OCI-LY7 (cell line): ENCODE data around the gene ZMIZ1. TPM values are rescaled to one million over a fixed set of nuclear protein-coding genes. Genes with fewer than 3 reads are reported as not detected.

Experiments
- BruUV-seq: library from RNA; stranded (reverse); fragments of 400-500 nt; replicated peaks from 2 replicates; lab custom pipeline; 2021; lab: Mats Ljungman, UMichigan
- CTCF ChIA-PET: fragments of 300-600 bp; sonication (Branson Sonifier 250); formaldehyde crosslinking; loops from one replicate; lab custom pipeline; 2022; ENCODE audit warnings: antibody characterized with exemption; ENCODE audit not compliant: unreplicated experiment; lab: Charles Lee
- POLR2A ChIA-PET: fragments of 300-600 bp; sonication (Branson Sonifier 250); formaldehyde crosslinking; loops from one replicate; lab custom pipeline; 2022; ENCODE audit warnings: antibody characterized with exemption; lab: Charles Lee
- DNase-seq: peaks from one replicate; pipeline ENCODE4 v3.0.0-alpha.2; 2015; ENCODE audit warnings: low spot score
- H2AFZ ChIP-seq: fragments of 200-600 bp; sonication (generic), shearing (Covaris generic); 2 replicates; pipeline ENCODE4 v1.6.1; 2014; ENCODE audit warnings: mild to moderate bottlenecking, antibody characterized with exemption, low read length, moderate library complexity
- H3K27ac ChIP-seq: fragments of 200-600 bp; sonication (generic); 2 replicates; pipeline ENCODE4 v1.5.1; 2014; ENCODE audit warnings: mixed run types, low read depth, mild to moderate bottlenecking, moderate library complexity, low read length, inconsistent platforms; ENCODE audit not compliant: poor library complexity, severe bottlenecking
- H3K36me3 ChIP-seq: fragments of 200-600 bp; sonication (generic); 2 replicates; pipeline ENCODE4 v1.6.1; 2014; ENCODE audit warnings: mild to moderate bottlenecking, antibody characterized with exemption, low read length, moderate library complexity, mixed read lengths; ENCODE audit not compliant: insufficient read depth
- H3K4me1 ChIP-seq: fragments of 200-600 bp; sonication (generic); 2 replicates; pipeline ENCODE4 v1.5.1; 2014; ENCODE audit warnings: mild to moderate bottlenecking, low read length; ENCODE audit not compliant: insufficient read depth, poor library complexity, severe bottlenecking
- H3K4me2 ChIP-seq: fragments of 200-600 bp; sonication (generic); 2 replicates; pipeline ENCODE4 v1.6.1; 2014; ENCODE audit warnings: mild to moderate bottlenecking, low read length
- H3K4me3 ChIP-seq: fragments of 200-600 bp; sonication (generic); 2 replicates; pipeline ENCODE4 v1.5.1; 2014; ENCODE audit warnings: mild to moderate bottlenecking, low read depth, low read length; ENCODE audit not compliant: poor library complexity, severe bottlenecking
- H3K79me2 ChIP-seq: fragments of 200-600 bp; sonication (generic); 2 replicates; pipeline ENCODE4 v1.6.1; 2016; ENCODE audit warnings: low read depth, mild to moderate bottlenecking, low read length, moderate library complexity, mixed read lengths; ENCODE audit not compliant: insufficient read depth
- H3K9me2 ChIP-seq: fragments of 200-600 bp; sonication (generic); 2 replicates; pipeline ENCODE4 v1.6.1; 2016; ENCODE audit warnings: mild to moderate bottlenecking, low read length, mixed read lengths; ENCODE audit not compliant: insufficient read depth
- H3K9me3 ChIP-seq: fragments of 200-600 bp; sonication (generic); 2 replicates; pipeline ENCODE4 v1.6.1; 2014; ENCODE audit warnings: mild to moderate bottlenecking, mixed run types, low read length, mixed read lengths
- H4K20me1 ChIP-seq: fragments of 200-600 bp; sonication (generic); 2 replicates; pipeline ENCODE4 v1.6.1; 2014; ENCODE audit warnings: mild to moderate bottlenecking, antibody characterized with exemption, low read length, moderate library complexity, mixed read lengths; ENCODE audit not compliant: insufficient read depth
- EZH2phosphoT487 ChIP-seq: fragments of 200-600 bp; sonication (generic); IDR thresholded peaks from 2 replicates; pipeline ENCODE4 v1.6.1; 2018; ENCODE audit warnings: low read depth, borderline replicate concordance, mild to moderate bottlenecking, mixed run types, antibody characterized with exemption, low read length, moderate library complexity, mixed read lengths
- intact Hi-C: fragments of 100-400 bp; cut with micrococcal nuclease; formaldehyde crosslinking; loops from one replicate; pipeline ENCODE4 v1.10.0; 2022; ENCODE audit not compliant: unreplicated experiment
- total RNA-seq, 2 experiments: library from RNA; depleted of rRNA in 1 of 2; stranded (reverse); fragments of >200 nt in 1 of 2; shearing (Covaris generic) in 1 of 2; gene quantifications; 2 replicates each; pipeline ENCODE4 v1.2.3, GENCODE V29; 2014 to 2022
- TF ChIP-seq, protein P1 (sequence below): fragments of 200-600 bp; sonication (generic); conservative IDR thresholded peaks from 2 replicates; pipeline ENCODE4 v1.5.1; 2014; ENCODE audit warnings: mild to moderate bottlenecking, antibody characterized with exemption, low read length, moderate library complexity, mixed read lengths

The ZMIZ1 gene
- total RNA-seq, 2 experiments from 2014 or later, result 20.4 to 66.9 TPM

DNA sequence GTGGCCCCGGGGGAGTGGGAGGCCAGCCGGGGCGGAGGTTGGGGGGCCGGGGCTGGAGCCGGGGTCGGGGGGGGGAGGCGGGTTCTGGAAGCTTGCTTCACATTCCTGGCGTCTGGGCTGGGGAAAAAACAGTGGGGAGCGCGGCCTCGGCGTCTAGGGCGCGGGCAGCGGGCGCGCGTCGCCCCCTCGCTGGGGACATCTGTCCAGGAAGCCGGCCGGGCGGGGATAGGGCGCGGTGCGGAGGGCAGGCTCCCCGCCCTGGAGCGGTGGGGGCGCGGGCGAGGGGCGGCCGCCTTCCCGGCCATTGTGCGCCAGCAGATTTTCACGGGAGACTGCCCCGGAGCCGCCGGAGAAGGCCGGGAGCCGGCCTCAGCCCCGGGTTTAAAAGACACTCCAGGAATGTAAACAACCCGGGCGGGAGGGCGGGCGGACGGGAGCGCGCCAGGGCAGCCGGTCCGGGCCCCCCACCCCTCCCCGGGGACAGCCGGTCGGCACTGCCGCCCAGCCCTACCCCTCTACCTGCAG, 1.4 kb downstream of the ZMIZ1 start:
- CTCF ChIA-PET, result no interaction called here
- H4K20me1 ChIP-seq, result peaks cover 6% of the 10 kb centered on the region; the same call in 1 of the 2 replicates
- no TSS peak for BruUV-seq
- H3K4me3 ChIP-seq, result peak overlapping the region; percentile 89
- intact Hi-C loops, result no loop called here
- POLR2A ChIA-PET, result interaction anchor here (1.2 kb wide), 1 partner anchor 29 kb away, joined by 3 read pairs; no protein-coding TSS in a partner anchor
- H3K9me2 ChIP-seq, result no peaks in the 10 kb centered on the region
- no peak overlapping the region for H2AFZ ChIP-seq
- no peaks in the 10 kb centered on the region for H3K9me3 ChIP-seq
- no peak overlapping the region for H3K27ac ChIP-seq
- TF ChIP-seq, protein P1, sequence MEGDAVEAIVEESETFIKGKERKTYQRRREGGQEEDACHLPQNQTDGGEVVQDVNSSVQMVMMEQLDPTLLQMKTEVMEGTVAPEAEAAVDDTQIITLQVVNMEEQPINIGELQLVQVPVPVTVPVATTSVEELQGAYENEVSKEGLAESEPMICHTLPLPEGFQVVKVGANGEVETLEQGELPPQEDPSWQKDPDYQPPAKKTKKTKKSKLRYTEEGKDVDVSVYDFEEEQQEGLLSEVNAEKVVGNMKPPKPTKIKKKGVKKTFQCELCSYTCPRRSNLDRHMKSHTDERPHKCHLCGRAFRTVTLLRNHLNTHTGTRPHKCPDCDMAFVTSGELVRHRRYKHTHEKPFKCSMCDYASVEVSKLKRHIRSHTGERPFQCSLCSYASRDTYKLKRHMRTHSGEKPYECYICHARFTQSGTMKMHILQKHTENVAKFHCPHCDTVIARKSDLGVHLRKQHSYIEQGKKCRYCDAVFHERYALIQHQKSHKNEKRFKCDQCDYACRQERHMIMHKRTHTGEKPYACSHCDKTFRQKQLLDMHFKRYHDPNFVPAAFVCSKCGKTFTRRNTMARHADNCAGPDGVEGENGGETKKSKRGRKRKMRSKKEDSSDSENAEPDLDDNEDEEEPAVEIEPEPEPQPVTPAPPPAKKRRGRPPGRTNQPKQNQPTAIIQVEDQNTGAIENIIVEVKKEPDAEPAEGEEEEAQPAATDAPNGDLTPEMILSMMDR, result no peak
- no peak for TF ChIP-seq EZH2phosphoT487
- peak overlapping the region; percentile 97 for H3K4me2 ChIP-seq
- peaks cover 27% of the 10 kb centered on the region for H3K4me1 ChIP-seq
- no peaks in the 10 kb centered on the region for H3K36me3 ChIP-seq
- no peaks in the 10 kb centered on the region for H3K79me2 ChIP-seq
- DNase-seq, result no peak

DNA sequence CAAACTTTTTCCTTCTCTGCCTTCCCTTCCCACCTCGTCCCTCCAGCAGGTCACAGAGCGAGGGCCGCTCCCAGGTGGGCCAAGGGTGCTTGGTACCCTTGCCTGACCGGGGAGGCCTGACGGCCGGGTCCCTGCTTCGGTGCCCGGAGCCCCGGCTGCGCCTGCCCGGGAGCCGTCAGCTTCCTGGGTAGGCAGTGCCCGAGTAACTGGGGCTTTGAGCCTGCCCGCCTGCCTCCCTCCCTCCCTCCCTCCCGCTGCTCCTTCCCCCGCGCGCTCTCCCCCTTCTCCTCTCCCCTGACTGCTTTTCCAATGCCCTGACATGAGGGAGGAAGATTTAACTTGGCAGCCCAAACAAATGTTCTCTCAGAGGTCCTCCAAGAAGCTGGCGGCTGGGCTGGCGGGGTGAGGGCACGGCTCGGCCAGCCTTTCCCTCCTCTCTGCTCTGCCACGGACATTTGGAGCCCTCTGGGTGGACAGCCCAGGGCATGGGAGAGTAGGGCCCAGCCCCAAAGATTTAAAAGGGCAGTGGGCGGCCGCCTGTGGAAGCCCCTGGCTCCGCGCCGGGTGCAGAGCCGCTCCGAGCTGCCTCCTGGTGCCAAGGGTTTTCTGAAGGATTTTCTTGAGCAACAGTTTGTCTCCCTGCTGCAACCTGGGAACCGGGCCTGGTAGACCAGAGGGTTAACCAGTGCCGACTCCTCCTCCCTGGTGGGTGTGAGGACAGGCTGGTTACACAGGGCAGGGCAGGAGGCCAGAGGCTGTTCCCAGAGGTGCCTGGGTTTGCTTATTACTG, 2.0 kb downstream of the ZMIZ1 start:
- peak overlapping the region; percentile 97 for H3K4me2 ChIP-seq
- H3K79me2 ChIP-seq, result no peaks in the 10 kb centered on the region
- H3K4me1 ChIP-seq, result peaks cover 27% of the 10 kb centered on the region
- H3K36me3 ChIP-seq, result no peaks in the 10 kb centered on the region
- H3K27ac ChIP-seq, result no peak overlapping the region
- no peak overlapping the region for H2AFZ ChIP-seq
- ChIA-PET CTCF (no interaction called here), POLR2A (interaction anchor here (0.8 to 1.2 kb wide), 3 partner anchors 10 to 66 kb away, joined by 3 read pairs; no protein-coding TSS in a partner anchor)
- intact Hi-C loops, result no loop called here
- no peaks in the 10 kb centered on the region for H3K9me2 ChIP-seq
- peaks cover 6% of the 10 kb centered on the region; the same call in 1 of the 2 replicates for H4K20me1 ChIP-seq
- TF ChIP-seq, protein P1, result no peak
- no peak for TF ChIP-seq EZH2phosphoT487
- H3K4me3 ChIP-seq, result peak overlapping the region; percentile 89
- no peak for DNase-seq
- BruUV-seq, result no TSS peak
- H3K9me3 ChIP-seq, result no peaks in the 10 kb centered on the region
